GM12891 (cell line): ENCODE measurements around the gene EAF1.

Source experiments
- DNase-seq: peaks from one replicate; pipeline ENCODE4 v3.0.0; 2011; ENCODE audit warnings: low spot score; ENCODE audit not compliant: insufficient read length
- FAIRE-seq: peaks from 2 replicates; lab custom pipeline; 2011; peaks lifted over from hg19 to GRCh38; lab: Jason Lieb, UNC
- PAX5 ChIP-seq: IDR thresholded peaks from 2 replicates; pipeline ENCODE4 v1.6.1; 2011; ENCODE audit warnings: low read length, moderate library complexity, mild to moderate bottlenecking; ENCODE audit not compliant: insufficient read depth, severe bottlenecking
- POLR2A ChIP-seq: IDR thresholded peaks from 2 replicates; pipeline ENCODE4 v1.6.1; 2011; ENCODE audit warnings: low read depth, low read length, control low read depth
- POLR2AphosphoS5 ChIP-seq: IDR thresholded peaks from 2 replicates; pipeline ENCODE4 v1.6.1; 2011; ENCODE audit warnings: low read depth, low read length, control low read depth
- POU2F2 ChIP-seq: IDR thresholded peaks from 2 replicates; pipeline ENCODE4 v1.6.1; 2011; ENCODE audit warnings: low read depth, mild to moderate bottlenecking, control low read depth, low read length, moderate library complexity
- SPI1 ChIP-seq: IDR thresholded peaks from 2 replicates; pipeline ENCODE4 v1.6.1; 2011; ENCODE audit warnings: low read depth, low read length, control low read depth
- TAF1 ChIP-seq: IDR thresholded peaks from 2 replicates; pipeline ENCODE4 v1.6.1; 2011; ENCODE audit warnings: low read depth, low read length, control low read depth

The EAF1 gene

GRCh38 chr3:15460891-15461531, 33.6 kb downstream of the EAF1 start:
- FAIRE-seq, result no peak
- DNase-seq, result no peak

GRCh38 chr3:15462451-15462850, 35.1 kb downstream of the EAF1 start:
- FAIRE-seq (no peak), DNase-seq (no peak)
- TF ChIP-seq POLR2AphosphoS5 (no peak), POU2F2 (no peak), SPI1 (no peak), TAF1 (no peak), PAX5 (no peak), POLR2A (no peak)

More at GRCh38 chr3:15460891-15461531, 33.6 kb downstream of the EAF1 start:
- TF ChIP-seq POU2F2 (no peak), POLR2A (no peak), POLR2AphosphoS5 (no peak), PAX5 (no peak), SPI1 (no peak)

GRCh38 chr3:15465876-15466585, 38.6 kb downstream of the EAF1 start:
- no peak for TF ChIP-seq PAX5
- TF ChIP-seq POLR2AphosphoS5, result no peak
- TF ChIP-seq TAF1, result no peak
- TF ChIP-seq POU2F2, result no peak
- no peak for TF ChIP-seq SPI1
- TF ChIP-seq POLR2A, result no peak
- FAIRE-seq (no peak), DNase-seq (no peak)

- TF ChIP-seq PAX5, result no peak
- no peak for TF ChIP-seq TAF1
- no peak for TF ChIP-seq POLR2A
- no peak for TF ChIP-seq SPI1
- no peak for TF ChIP-seq POU2F2
- TF ChIP-seq POLR2AphosphoS5, result no peak
- FAIRE-seq, result peak; percentile 38
- DNase-seq, result no peak
Observed at GRCh38 chr3:15467227-15468181, 40.1 kb downstream of the EAF1 start.

- FAIRE-seq, result no peak
Observed at GRCh38 chr3:15470261-15470660, 42.9 kb downstream of the EAF1 start.

GRCh38 chr3:15470849-15471248, 43.5 kb downstream of the EAF1 start:
- DNase-seq (no peak), FAIRE-seq (no peak)
- TF ChIP-seq SPI1 (no peak), POLR2A (no peak), POU2F2 (no peak)

More at GRCh38 chr3:15470261-15470660, 42.9 kb downstream of the EAF1 start:
- TF ChIP-seq POU2F2 (no peak), POLR2AphosphoS5 (no peak)
- no peak for DNase-seq

- FAIRE-seq (no peak), DNase-seq (no peak)
- TF ChIP-seq POLR2AphosphoS5 (no peak), PAX5 (no peak), POLR2A (no peak), POU2F2 (no peak), TAF1 (no peak), SPI1 (no peak)
Observed at GRCh38 chr3:15471861-15472260, 44.5 kb downstream of the EAF1 start.

- DNase-seq, result no peak
- no peak for FAIRE-seq
- no peak for TF ChIP-seq POLR2A
- TF ChIP-seq SPI1, result no peak
- TF ChIP-seq TAF1, result no peak
- TF ChIP-seq POU2F2, result no peak
Observed at GRCh38 chr3:15475161-15475560, 47.8 kb downstream of the EAF1 start.

- FAIRE-seq (no peak), DNase-seq (no peak)
- TF ChIP-seq PAX5 (no peak), POU2F2 (no peak), SPI1 (no peak), POLR2A (no peak), TAF1 (no peak), POLR2AphosphoS5 (no peak)
Observed at GRCh38 chr3:15476378-15476777, 49.0 kb downstream of the EAF1 start.
